Stimulated activated naive CD8-positive, alpha-beta T cell treated with anti-CD3 and anti-CD28 coated beads, Interleukin-15, amount 100 ng/mL, for 72 hours (primary cell): Measurements from ENCODE around the gene FBXW7.

Experiments used
- ATAC-seq: fragments of 150-1000 bp; cut with Tn5 transposase; 2 replicates; pipeline ENCODE4 v1.10.0; 2021; ENCODE audit warnings: mild to moderate bottlenecking, moderate library complexity
- DNase-seq, 2 donors: peaks; one replicate each; pipeline ENCODE4 v3.0.0; 2021 to 2022
- H3K27ac Mint-ChIP-seq, 2 donors: one replicate each; pipeline ENCODE4 v1.8.0; 2022; ENCODE audit warnings: mild to moderate bottlenecking in 2 of 2, mixed read lengths in 2 of 2, moderate library complexity in 2 of 2
- H3K27me3 Mint-ChIP-seq: one replicate; pipeline ENCODE4 v1.8.0; 2022; ENCODE audit warnings: mixed read lengths
- H3K4me1 Mint-ChIP-seq: one replicate; pipeline ENCODE4 v1.8.0; 2022; ENCODE audit warnings: mild to moderate bottlenecking, mixed read lengths
- H3K4me3 Mint-ChIP-seq, 2 donors: one replicate each; pipeline ENCODE4 v1.8.0; 2022; ENCODE audit warnings: mild to moderate bottlenecking in 2 of 2, mixed read lengths in 2 of 2, moderate library complexity in 1 of 2
- H3K9me3 Mint-ChIP-seq, 2 donors: one replicate each; pipeline ENCODE4 v1.8.0; 2022; ENCODE audit warnings: mixed read lengths in 2 of 2

The FBXW7 gene

DNA sequence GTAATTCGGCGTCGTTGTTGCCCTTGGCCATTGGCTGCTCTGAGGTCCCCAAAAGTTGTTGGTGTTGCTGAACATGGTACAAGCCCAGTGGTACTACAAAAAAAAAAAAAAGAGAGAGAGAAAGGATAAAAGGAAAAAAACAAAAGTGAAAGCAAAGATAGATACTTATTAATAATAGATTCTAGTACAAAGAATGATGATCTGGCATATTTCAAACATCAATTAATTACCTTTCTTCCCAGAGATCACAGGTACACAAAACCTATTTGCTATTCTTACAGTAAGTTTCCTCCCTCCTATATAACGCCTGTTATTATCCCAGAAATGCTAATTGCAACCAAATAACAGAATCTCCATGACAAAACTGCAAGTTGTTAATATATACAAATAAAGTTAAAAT lies 188.9 kb downstream of the FBXW7 start:
- no peak overlapping the region for H3K4me3 Mint-ChIP-seq
- H3K27me3 Mint-ChIP-seq, result no peaks in the 10 kb centered on the region
- H3K4me1 Mint-ChIP-seq, result no peaks in the 10 kb centered on the region
- no peaks in the 10 kb centered on the region for H3K9me3 Mint-ChIP-seq
- H3K27ac Mint-ChIP-seq, result no peak overlapping the region
- DNase-seq (no peak), ATAC-seq (no peak)

DNA sequence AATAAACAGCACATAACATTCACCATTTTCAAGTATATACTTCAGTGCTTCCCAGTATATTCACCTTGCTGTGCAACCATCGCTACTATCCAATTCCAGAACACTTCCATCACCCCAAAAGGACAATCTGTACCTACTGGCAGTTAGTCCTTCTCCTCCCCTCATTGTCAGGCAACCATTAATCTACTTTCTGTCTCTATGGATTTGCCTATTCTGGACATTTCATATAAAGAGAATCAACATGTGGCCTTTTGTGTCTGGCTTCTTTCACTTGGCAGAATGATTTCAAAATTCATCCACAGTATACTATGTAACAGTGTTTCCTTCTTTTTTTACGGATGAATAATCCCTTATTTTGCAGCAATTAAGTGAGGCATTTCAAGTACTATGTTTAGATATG lies 189.4 kb downstream of the FBXW7 start:
- ATAC-seq, result no peak
- H3K9me3 Mint-ChIP-seq, result no peaks in the 10 kb centered on the region
- no peak overlapping the region for H3K27ac Mint-ChIP-seq

DNA sequence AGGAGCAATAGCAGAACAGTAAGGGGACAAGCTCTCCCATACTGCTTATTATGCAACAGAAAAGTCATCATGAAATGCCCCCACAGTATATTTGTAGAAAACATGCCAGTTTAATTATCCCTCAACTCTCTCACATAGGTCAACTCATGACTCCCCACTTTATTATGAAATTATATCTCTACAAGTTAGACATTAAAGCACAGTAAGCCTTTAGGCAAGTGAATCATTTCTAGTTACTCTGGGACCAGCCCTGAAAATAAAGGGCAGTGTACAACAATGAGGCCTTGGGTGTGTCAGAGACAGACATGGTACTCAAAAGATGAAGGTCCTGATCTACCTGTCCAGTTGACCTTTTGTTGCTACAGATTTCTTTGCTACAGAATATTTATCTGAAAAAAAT lies 191.9 kb downstream of the FBXW7 start:
- ATAC-seq (no peak), DNase-seq (no peak)
- H3K27me3 Mint-ChIP-seq, result no peaks in the 10 kb centered on the region
- H3K9me3 Mint-ChIP-seq, result no peaks in the 10 kb centered on the region
- no peaks in the 10 kb centered on the region for H3K4me1 Mint-ChIP-seq
- no peak overlapping the region for H3K4me3 Mint-ChIP-seq
- H3K27ac Mint-ChIP-seq, result no peak overlapping the region

More for the DNA sequence above, 189.4 kb downstream of the FBXW7 start:
- no peaks in the 10 kb centered on the region for H3K27me3 Mint-ChIP-seq
- H3K4me3 Mint-ChIP-seq, result no peak overlapping the region
- no peaks in the 10 kb centered on the region for H3K4me1 Mint-ChIP-seq
- no peak for DNase-seq

DNA sequence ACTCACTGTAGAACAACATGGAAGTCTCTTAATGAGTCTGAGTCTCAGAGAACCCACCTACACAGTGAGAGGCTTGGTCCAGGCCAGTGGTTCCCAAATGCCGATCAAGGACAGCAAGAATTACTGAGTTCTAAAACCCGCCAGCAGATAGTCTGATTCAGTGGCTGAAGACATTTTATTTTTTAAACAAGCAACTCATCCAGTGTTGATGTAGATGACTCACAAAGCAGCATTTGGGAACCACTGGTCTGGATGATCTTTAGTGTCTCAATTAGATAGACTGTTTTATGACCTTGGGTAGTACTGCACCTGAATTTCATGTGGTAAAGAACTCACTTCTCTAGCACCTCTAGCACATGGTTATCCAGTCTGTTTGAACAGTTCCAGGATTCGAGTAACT lies 193.6 kb downstream of the FBXW7 start:
- no peak overlapping the region for H3K27ac Mint-ChIP-seq
- DNase-seq (no peak), ATAC-seq (no peak)
- no peaks in the 10 kb centered on the region for H3K9me3 Mint-ChIP-seq
- H3K4me1 Mint-ChIP-seq, result no peaks in the 10 kb centered on the region
- H3K27me3 Mint-ChIP-seq, result no peaks in the 10 kb centered on the region
- no peak overlapping the region for H3K4me3 Mint-ChIP-seq

DNA sequence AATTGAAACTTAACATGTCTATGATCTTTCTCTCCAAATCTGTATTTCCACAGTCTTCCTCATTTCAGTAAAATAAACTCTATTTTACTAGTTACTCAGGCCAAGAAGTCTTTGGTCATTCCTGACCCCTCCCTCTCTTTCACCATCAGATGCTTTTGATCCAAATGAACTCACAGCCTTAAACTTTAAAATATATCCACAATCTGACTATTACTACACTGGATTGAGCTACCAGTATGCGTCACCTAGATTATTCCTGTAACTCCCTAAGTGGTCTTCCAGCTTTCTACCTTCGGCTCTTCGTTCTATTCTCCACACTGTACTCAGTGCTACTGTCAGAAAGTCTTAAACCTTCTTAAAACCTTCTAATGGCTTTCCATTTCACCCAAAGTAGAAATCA lies 195.1 kb downstream of the FBXW7 start:
- Mint-ChIP-seq H3K9me3 (no peaks in the 10 kb centered on the region), H3K4me1 (no peaks in the 10 kb centered on the region), H3K27ac (peak overlapping the region in 1 of 2 donors; percentile 50), H3K4me3 (no peak overlapping the region), H3K27me3 (no peaks in the 10 kb centered on the region)
- DNase-seq, result no peak
- no peak for ATAC-seq

DNA sequence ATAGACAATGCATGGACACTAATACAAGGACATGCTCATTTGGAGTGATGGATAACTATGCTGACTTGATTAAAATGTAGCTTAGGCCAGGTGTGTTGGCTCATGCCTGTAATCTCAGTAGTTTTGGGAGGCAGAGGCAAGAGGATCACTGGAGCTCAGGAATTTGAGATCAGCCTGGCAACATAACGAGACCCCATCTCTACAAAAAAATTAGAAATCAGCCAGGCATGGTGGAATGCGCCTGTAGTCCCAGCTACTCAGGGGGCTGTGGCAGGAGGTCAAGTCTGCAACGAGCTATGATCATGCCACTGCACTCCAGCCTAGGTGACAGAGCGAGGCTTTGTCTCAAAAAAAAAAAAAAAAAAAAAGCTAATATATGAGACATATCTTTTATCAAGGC lies 196.3 kb downstream of the FBXW7 start:
- H3K27me3 Mint-ChIP-seq, result no peaks in the 10 kb centered on the region
- ATAC-seq (no peak), DNase-seq (no peak)
- no peak overlapping the region for H3K4me3 Mint-ChIP-seq
- H3K9me3 Mint-ChIP-seq, result no peaks in the 10 kb centered on the region
- no peak overlapping the region for H3K27ac Mint-ChIP-seq
- no peaks in the 10 kb centered on the region for H3K4me1 Mint-ChIP-seq

DNA sequence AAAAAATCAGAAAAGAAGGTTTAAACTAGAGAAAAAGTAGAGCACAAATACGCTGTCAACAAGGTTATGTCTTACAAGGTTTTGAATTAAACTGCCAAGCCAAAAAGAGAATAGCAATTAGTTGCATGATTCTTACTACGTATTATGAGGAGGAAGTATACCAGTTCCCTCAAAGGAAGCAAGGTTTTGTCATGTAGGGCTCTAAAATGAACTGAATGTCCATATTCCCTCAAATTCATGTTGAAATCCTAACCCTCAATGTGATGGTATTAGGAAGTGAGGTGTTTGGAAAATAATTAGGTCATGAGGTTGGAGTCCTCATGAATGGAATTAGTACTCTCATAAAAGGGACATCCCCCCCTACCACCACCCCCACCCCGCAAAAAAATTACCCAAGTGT lies 201.0 kb downstream of the FBXW7 start:
- Mint-ChIP-seq H3K9me3 (no peaks in the 10 kb centered on the region), H3K4me3 (no peak overlapping the region), H3K27me3 (no peaks in the 10 kb centered on the region), H3K4me1 (no peaks in the 10 kb centered on the region), H3K27ac (no peak overlapping the region)
- ATAC-seq (no peak), DNase-seq (no peak)

DNA sequence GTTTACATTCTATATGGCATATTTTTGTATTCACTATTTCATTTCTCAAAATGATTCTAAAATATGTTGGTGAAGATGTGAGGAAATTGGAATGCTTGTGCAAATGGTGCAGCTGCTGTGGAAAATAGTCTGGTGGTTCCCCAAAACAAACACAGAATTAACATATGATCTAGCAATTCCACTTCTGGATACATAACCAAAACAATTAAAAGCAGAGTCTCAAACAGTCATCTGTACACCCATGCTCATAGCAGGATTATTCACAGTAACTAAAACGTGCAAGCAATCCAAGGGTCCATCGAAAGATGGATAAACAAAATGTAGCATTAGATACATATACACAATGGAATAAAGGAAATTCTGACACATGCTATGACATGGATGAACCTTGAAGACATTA lies 204.8 kb downstream of the FBXW7 start:
- Mint-ChIP-seq H3K4me1 (peaks cover 15% of the 10 kb centered on the region), H3K9me3 (no peaks in the 10 kb centered on the region), H3K4me3 (no peak overlapping the region), H3K27me3 (no peaks in the 10 kb centered on the region), H3K27ac (no peak overlapping the region)
- no peak for DNase-seq
- no peak for ATAC-seq

DNA sequence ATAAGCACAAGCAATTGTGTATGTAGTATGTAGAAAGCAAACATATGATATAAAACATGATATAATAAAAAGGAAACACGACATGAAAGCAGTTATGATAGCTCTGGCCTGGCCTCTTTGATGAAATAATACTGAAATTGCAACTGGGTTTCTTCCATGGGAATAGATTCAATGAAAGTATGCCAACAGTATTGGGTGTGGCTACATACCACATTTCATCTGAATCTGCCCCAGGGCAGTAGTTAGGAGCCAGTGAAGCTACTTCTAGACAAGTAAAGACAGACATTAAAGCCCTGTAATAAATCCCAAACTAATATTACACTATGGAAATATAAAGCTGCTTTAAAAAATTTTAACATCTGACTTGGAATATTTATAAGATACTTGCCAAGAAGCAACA lies 207.3 kb downstream of the FBXW7 start:
- no peak overlapping the region for H3K4me3 Mint-ChIP-seq
- H3K27me3 Mint-ChIP-seq, result no peaks in the 10 kb centered on the region
- ATAC-seq (no peak), DNase-seq (no peak)
- H3K4me1 Mint-ChIP-seq, result peaks cover 15% of the 10 kb centered on the region
- H3K27ac Mint-ChIP-seq, result no peak overlapping the region
- H3K9me3 Mint-ChIP-seq, result no peaks in the 10 kb centered on the region

DNA sequence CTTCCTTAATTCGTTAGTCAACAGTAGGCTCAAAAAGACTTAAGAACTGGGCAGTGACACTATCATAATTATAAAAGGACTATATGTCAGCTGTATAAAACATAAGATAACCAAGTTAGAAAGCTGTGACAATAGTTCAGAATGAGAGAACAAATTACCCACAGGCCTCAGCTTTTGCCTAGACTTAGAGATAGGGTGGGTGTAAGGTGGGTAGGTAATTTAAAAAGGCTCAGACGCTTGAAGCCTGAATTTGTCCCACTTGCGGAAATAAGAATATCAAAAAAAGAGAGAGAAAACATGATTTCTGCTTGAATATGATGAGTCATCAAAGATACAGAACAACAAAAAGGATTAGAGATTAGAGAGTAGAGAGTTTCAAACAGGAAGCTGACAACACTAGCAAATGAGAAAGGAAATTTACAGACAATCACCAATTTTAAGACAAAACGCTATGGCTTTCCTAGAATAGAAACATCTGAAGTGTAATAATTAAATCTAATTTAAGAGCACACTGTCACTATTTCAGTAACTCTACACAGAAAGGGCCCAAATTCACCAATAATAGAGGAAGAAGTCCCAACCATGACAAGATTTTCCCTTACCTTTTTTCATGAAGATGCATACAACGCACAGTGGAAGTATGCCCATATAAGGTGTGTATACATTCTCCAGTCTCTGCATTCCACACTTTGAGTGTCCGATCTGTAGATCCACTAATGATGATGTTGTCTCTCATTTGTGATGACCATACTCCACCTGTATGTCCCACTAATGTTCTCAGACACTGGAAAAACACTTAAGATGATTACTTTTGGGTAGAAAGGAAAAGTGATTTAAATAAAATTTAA lies 208.1 kb downstream of the FBXW7 start:
- H3K27me3 Mint-ChIP-seq, result no peaks in the 10 kb centered on the region
- peak overlapping the region in 1 of 2 donors; percentile 77 for H3K27ac Mint-ChIP-seq
- ATAC-seq, result no peak

DNA sequence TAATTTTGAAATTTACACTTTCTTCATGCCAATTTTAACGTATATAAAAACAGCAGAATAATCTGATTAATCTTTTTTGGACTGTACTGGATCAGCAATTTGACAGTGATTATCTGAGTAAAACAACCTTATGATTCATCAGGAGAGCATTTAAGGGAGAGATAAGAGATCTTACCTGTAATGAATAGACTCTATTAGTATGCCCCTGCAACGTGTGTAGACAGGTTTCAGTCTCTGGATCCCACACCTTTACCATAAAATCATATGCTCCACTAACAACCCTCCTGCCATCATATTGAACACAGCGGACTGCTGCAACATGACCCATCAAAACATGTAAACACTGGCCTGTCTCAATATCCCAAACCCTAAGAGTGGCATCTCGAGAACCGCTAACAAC lies 210.1 kb downstream of the FBXW7 start:
- Mint-ChIP-seq H3K4me1 (peaks cover 15% of the 10 kb centered on the region), H3K27ac (no peak overlapping the region), H3K4me3 (no peak overlapping the region), H3K9me3 (no peaks in the 10 kb centered on the region), H3K27me3 (no peaks in the 10 kb centered on the region)
- DNase-seq, result no peak
- ATAC-seq, result no peak

More for the DNA sequence above, 208.1 kb downstream of the FBXW7 start:
- DNase-seq, result no peak
- Mint-ChIP-seq H3K9me3 (no peaks in the 10 kb centered on the region), H3K4me3 (no peak overlapping the region), H3K4me1 (peaks cover 15% of the 10 kb centered on the region)

DNA sequence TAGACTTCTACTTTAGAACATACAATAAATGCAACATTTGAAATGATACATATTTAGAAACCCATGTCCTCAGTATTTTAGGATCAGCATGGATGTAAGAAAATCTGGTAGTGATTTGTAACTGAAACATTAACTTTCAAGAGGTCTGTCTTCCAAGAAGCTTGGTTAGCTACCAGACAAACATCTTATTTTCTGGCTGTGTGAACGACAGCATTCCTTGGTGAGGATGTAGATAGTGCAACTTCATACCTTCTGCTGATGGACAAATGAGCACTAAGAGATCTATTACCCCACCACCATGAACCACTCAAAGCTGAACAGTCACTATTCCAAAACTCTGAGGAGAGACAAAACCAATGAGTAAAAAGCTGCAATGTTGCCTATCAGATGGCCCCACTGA lies 212.7 kb downstream of the FBXW7 start:
- no peak for DNase-seq
- Mint-ChIP-seq H3K27ac (no peak overlapping the region), H3K27me3 (no peaks in the 10 kb centered on the region), H3K4me3 (no peak overlapping the region), H3K4me1 (peaks cover 13% of the 10 kb centered on the region), H3K9me3 (no peaks in the 10 kb centered on the region)
- no peak for ATAC-seq

DNA sequence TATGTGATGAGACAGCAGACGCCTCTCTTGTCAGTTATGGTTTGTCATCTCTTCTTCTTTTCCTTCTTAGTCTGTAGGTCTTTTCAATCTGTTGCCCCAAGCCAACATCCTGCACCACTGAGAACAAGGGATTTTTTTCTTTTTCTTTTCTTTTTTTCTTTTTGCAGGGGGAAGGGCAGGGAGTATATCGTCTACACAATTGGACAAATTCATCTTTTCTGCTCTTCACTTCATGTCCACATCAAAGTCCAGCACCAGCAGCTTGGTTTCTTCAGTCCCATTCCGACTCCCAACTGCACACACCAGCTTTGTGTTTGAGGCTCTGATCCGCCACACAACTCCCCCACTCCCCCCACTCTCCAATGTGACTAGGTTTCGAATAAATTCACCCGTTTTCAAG lies 213.2 kb downstream of the FBXW7 start:
- ATAC-seq, result no peak
- H3K4me1 Mint-ChIP-seq, result peaks cover 7% of the 10 kb centered on the region
- no peaks in the 10 kb centered on the region for H3K9me3 Mint-ChIP-seq
- H3K4me3 Mint-ChIP-seq, result no peak overlapping the region
- no peak for DNase-seq
- H3K27me3 Mint-ChIP-seq, result no peaks in the 10 kb centered on the region
- peak overlapping the region in 1 of 2 donors; percentile 4 for H3K27ac Mint-ChIP-seq

DNA sequence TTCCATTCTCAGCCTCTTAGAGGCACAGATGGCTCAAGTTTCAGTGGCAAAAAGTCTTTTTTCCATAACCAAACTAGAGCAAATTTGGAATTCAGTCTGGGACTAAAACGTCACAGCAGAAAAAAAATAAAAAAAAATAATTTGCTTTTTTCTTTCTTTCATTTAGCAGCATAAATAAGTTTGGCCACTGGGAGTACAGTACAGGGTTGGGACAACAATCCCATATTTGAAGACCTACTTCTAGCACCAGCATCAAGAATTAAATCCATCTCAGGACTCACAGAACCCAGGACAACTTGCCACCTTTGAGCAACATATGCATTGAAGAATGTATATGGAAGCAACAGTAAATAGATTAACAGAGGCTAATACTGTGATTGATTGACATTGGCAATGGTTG lies 214.0 kb downstream of the FBXW7 start:
- ATAC-seq (no peak), DNase-seq (no peak)
- Mint-ChIP-seq H3K9me3 (no peaks in the 10 kb centered on the region), H3K27me3 (no peaks in the 10 kb centered on the region), H3K4me1 (no peaks in the 10 kb centered on the region), H3K27ac (no peak overlapping the region), H3K4me3 (no peak overlapping the region)

DNA sequence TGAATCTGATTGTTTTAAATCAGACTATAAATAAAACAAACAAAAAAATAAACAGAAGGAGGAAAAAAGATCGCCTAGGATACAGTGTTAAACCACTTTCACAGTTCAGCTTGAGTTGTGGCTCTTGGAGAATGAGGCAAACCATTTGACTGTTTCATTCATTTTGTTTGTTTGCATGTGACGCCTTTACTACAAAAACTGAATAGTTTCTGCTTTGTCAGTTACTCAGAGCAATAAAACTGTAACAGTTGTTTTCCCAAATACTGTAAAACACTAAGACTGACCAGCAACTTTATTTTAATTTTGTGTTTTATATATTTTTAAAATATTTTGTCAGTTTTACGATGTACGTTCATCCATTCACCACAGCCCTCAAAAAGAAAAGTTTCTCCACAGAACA lies 214.5 kb downstream of the FBXW7 start:
- H3K4me1 Mint-ChIP-seq, result no peaks in the 10 kb centered on the region
- H3K27me3 Mint-ChIP-seq, result no peaks in the 10 kb centered on the region
- ATAC-seq (no peak), DNase-seq (no peak)
- no peaks in the 10 kb centered on the region for H3K9me3 Mint-ChIP-seq
- no peak overlapping the region for H3K4me3 Mint-ChIP-seq
- no peak overlapping the region for H3K27ac Mint-ChIP-seq

DNA sequence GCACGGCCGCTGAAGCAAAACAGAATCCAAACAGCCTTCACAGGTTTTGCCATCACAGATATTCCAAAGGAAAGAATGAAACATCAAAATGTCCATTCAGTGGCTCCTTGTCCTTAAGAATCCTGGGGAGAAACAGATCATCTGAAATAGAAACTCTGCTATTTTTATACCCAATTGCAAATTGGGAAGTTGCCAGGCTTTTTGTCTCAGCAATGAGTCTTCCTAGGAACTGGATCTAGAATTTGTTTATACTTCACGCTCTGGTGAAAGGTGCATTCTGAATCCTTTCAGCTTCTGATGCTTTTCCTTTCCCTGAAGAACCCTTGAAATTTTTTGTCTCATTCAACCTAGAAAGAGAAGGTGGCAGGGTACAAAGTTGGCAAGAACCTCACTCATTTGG lies 218.9 kb downstream of the FBXW7 start:
- no peaks in the 10 kb centered on the region for H3K9me3 Mint-ChIP-seq

DNA sequence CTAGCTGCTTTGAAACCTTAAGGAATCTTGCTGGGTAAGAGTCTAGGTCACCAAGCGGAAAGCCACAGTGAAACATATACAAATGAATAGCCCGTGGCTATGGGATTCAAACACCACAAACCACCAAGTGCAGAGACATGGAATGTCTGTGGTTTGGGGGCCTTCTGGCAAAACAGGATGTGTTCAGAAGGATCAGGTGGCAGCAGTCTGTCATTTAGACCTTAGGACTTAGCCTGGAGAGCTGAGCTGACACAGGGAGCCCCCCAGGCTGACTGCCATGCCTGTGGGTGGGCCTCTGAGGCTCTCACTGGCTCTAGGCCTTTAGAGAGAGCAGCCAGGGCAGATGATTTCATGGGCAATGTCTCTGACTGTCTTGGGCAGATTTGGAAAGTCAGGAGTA lies 225.6 kb downstream of the FBXW7 start:
- ATAC-seq (no peak), DNase-seq (no peak)
- no peaks in the 10 kb centered on the region for H3K27me3 Mint-ChIP-seq
- no peak overlapping the region for H3K27ac Mint-ChIP-seq
- no peak overlapping the region for H3K4me3 Mint-ChIP-seq
- H3K4me1 Mint-ChIP-seq, result no peaks in the 10 kb centered on the region
- no peaks in the 10 kb centered on the region for H3K9me3 Mint-ChIP-seq

More for the DNA sequence above, 218.9 kb downstream of the FBXW7 start:
- H3K4me3 Mint-ChIP-seq, result no peak overlapping the region
- no peaks in the 10 kb centered on the region for H3K27me3 Mint-ChIP-seq
- no peak for DNase-seq
- no peaks in the 10 kb centered on the region for H3K4me1 Mint-ChIP-seq
- ATAC-seq, result no peak
- no peak overlapping the region for H3K27ac Mint-ChIP-seq
